Karpas-422 (cell line): Measurements from ENCODE around the gene SETX. TPM values are rescaled to one million over a fixed set of nuclear protein-coding genes. Genes with fewer than 3 reads are reported as not detected.
A peak's percentile ranks its signal among the peaks of the same experiment; 100 is the strongest.
"Not testable (repeated sequence)": the region's sequence is repeated elsewhere in the genome, so short reads cannot be mapped to it uniquely, and the experiment has no call there.

Experiments used
- DNase-seq: peaks from one replicate; pipeline ENCODE4 v3.0.0-alpha.2; 2015
- H2AFZ ChIP-seq: fragments of 200-600 bp; sonication (generic); 2 replicates; pipeline ENCODE4 v1.6.1; 2014; ENCODE audit warnings: antibody characterized with exemption, low read length, mixed read lengths
- H3K27ac ChIP-seq: fragments of 200-600 bp; sonication (generic); 2 replicates; pipeline ENCODE4 v1.5.1; 2014; ENCODE audit warnings: mild to moderate bottlenecking, low read length, moderate library complexity
- H3K27me3 ChIP-seq: fragments of 200-600 bp; sonication (generic); 2 replicates; pipeline ENCODE4 v1.6.1; 2014; ENCODE audit warnings: low read length, mixed read lengths
- H3K36me3 ChIP-seq: fragments of 200-600 bp; sonication (generic); 2 replicates; pipeline ENCODE4 v1.6.1; 2014; ENCODE audit warnings: low read length, mixed read lengths; ENCODE audit not compliant: insufficient read depth
- H3K4me1 ChIP-seq: fragments of 200-600 bp; sonication (generic); 2 replicates; pipeline ENCODE4 v1.6.1; 2014; ENCODE audit warnings: mild to moderate bottlenecking, low read length, mixed read lengths
- H3K4me2 ChIP-seq: fragments of 200-600 bp; sonication (generic); 2 replicates; pipeline ENCODE4 v1.6.1; 2014; ENCODE audit warnings: low read length, low read depth, mild to moderate bottlenecking; ENCODE audit not compliant: poor library complexity, severe bottlenecking
- H3K4me3 ChIP-seq: fragments of 200-600 bp; sonication (generic); 2 replicates; pipeline ENCODE4 v1.5.1; 2014; ENCODE audit warnings: mild to moderate bottlenecking, antibody characterized with exemption, low read length, mixed read lengths
- H3K79me2 ChIP-seq: fragments of 200-600 bp; sonication (generic); 2 replicates; pipeline ENCODE4 v1.6.1; 2014; ENCODE audit warnings: mild to moderate bottlenecking, low read length, mixed read lengths
- H3K9ac ChIP-seq: fragments of 200-600 bp; sonication (generic); 2 replicates; pipeline ENCODE4 v1.6.0; 2014; ENCODE audit warnings: low read length
- H3K9me2 ChIP-seq: fragments of 200-600 bp; sonication (generic), shearing (Covaris generic); replicated peaks from 2 replicates; pipeline ENCODE4 v1.6.0; 2014; ENCODE audit warnings: mild to moderate bottlenecking, low read length, moderate library complexity; ENCODE audit not compliant: insufficient read depth
- H3K9me3 ChIP-seq: fragments of 300-700, 200-600 bp; sonication (generic); 2 replicates; pipeline ENCODE4 v1.6.1; 2014; ENCODE audit warnings: low read length, mixed read lengths
- H4K20me1 ChIP-seq: fragments of 200-600 bp; sonication (generic); 2 replicates; pipeline ENCODE4 v1.6.1; 2014; ENCODE audit warnings: mild to moderate bottlenecking, antibody characterized with exemption, low read length, low read depth; ENCODE audit not compliant: insufficient read depth
- total RNA-seq: library from RNA; depleted of rRNA; stranded (reverse); fragments of >200 nt; shearing (Covaris generic); gene quantifications from 2 replicates; pipeline ENCODE4 v1.2.3, GENCODE V29; 2014; ENCODE audit warnings: low replicate concordance

SETX gene
- total RNA-seq, 1 experiment from 2014 or later = 56.0 TPM

DNA sequence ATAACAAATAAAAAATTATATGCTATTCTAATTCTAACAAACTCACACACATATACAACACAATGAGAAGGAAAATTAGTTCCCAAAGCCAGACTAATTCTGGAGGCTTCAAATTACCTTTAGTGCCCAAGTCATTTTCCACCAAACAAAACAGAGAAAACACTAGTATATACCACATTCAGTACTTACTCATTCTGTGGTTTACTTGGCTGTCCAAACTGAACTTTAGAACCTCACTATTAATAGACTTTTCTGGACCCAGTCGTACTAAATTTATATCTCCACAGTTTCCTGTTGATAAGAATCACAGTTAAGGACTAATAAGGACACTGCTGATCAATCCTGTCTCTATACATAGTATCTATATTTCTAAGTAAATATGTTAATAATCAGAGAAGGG lies 66.4 kb downstream of the SETX start:
- no peaks in the 10 kb centered on the region for H3K9me3 ChIP-seq
- H3K4me1 ChIP-seq = no peaks in the 10 kb centered on the region
- H3K4me2 ChIP-seq = no peak overlapping the region
- peaks cover 11% of the 10 kb centered on the region for H3K79me2 ChIP-seq
- no peak overlapping the region for H3K9ac ChIP-seq
- no peaks in the 10 kb centered on the region for H4K20me1 ChIP-seq
- H3K27me3 ChIP-seq = no peaks in the 10 kb centered on the region
- H3K36me3 ChIP-seq = peaks cover 38% of the 10 kb centered on the region; the same call in 1 of the 2 replicates
- H3K27ac ChIP-seq = no peak overlapping the region
- no peak for DNase-seq
- H3K9me2 ChIP-seq = no peaks in the 10 kb centered on the region
- no peak overlapping the region for H2AFZ ChIP-seq
- H3K4me3 ChIP-seq = no peak overlapping the region

DNA sequence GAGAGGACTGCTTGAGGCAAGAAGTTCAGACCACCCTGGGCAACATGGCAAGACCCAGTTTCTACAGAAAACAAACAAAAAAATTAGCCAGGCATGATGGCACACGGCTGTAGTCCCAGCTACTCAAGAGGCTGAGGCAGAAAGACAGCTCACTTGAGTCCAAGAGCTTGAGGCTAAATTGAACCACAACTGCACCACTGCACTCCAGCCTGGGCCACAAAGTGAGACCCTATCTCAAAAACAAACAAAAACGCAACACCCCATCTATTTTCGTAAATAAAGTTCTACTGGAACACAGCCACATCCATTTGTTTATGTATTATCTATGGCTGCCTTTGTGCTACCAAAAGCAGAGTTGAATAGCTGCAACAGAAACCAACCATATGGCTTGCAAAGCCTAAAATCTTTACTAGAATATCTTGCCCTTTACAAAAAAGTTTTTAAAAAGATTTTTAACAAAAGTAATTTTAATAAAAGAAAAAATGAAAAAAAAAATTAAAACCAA lies 67.5 kb downstream of the SETX start:
- H3K36me3 ChIP-seq = peaks cover 44% of the 10 kb centered on the region; the same call in 1 of the 2 replicates
- H4K20me1 ChIP-seq = no peaks in the 10 kb centered on the region
- H3K9me3 ChIP-seq = no peaks in the 10 kb centered on the region
- H3K9me2 ChIP-seq = no peaks in the 10 kb centered on the region
- no peaks in the 10 kb centered on the region for H3K27me3 ChIP-seq
- no peak overlapping the region for H3K4me2 ChIP-seq
- no peak overlapping the region for H2AFZ ChIP-seq
- H3K79me2 ChIP-seq = peaks cover 4% of the 10 kb centered on the region; the same call in 1 of the 2 replicates
- H3K4me1 ChIP-seq = no peaks in the 10 kb centered on the region
- no peak overlapping the region for H3K4me3 ChIP-seq
- DNase-seq = no peak
- H3K9ac ChIP-seq = no peak overlapping the region
- H3K27ac ChIP-seq = no peak overlapping the region

DNA sequence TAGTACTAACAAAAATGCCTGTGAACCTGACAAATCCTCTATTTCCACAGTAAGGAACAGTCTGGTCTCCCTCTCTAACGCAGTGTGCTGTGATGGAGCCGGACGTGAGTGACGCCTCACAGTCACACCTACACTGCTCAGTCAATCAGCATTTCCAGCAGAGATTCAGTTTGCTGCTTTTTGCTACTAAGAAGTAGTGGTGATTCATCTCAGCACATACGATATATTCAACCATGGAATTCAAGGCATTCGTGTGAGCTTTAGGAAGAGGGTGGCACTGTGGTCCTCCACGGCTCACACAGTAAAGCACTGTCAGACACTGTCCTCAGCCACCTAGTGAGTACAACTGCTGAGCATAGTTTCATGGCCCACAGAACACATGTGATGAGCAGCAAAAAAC lies 70.9 kb downstream of the SETX start:
- H3K4me3 ChIP-seq = no peak overlapping the region
- H3K27ac ChIP-seq = no peak overlapping the region

DNA sequence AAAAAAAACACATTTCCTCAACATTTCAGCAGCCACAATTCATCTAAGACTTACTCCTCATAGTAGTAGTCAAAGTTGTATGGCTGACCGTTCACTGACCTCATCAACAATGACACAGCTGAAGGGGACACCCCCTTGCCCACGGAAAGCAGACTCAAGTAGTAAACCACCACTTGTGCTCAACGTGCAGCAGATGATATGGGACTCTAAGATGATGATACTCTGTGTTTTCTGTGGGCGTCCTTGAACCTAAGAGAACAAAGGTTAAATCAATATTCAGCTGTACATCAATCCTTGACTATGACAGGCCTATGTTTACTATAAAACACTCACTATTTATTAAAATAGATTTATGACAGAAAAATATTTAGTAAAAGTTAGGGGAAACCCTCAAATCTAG lies 71.6 kb downstream of the SETX start:
- H3K36me3 ChIP-seq = peaks cover 58% of the 10 kb centered on the region; the same call in 1 of the 2 replicates

More for the DNA sequence above, 70.9 kb downstream of the SETX start:
- no peak for DNase-seq
- no peaks in the 10 kb centered on the region for H3K9me3 ChIP-seq
- no peaks in the 10 kb centered on the region for H3K4me1 ChIP-seq
- no peaks in the 10 kb centered on the region for H3K9me2 ChIP-seq
- no peaks in the 10 kb centered on the region for H4K20me1 ChIP-seq
- no peaks in the 10 kb centered on the region for H3K27me3 ChIP-seq
- H2AFZ ChIP-seq = no peak overlapping the region
- peaks cover 60% of the 10 kb centered on the region; the same call in 1 of the 2 replicates for H3K36me3 ChIP-seq
- no peaks in the 10 kb centered on the region for H3K79me2 ChIP-seq
- H3K9ac ChIP-seq = no peak overlapping the region
- H3K4me2 ChIP-seq = no peak overlapping the region

DNA sequence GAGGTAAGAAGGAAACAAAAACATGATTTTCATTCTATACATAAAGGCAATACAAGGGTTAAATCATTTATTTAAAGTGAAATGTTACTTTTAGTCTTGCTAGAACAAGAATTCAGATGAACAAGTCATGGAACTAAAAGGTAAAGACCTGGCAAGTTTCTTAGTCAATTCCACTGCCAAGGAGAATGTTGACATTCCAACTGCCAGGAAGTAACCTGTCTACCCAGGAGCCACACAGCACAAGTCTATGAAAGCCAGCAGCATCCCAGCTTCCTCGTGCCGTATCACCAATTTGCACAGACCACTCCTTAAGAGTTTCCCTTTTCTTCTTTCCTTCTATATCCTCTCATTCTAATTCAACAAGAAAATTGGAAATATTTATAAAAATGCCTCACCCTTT lies 79.9 kb downstream of the SETX start:
- H3K9me3 ChIP-seq = no peaks in the 10 kb centered on the region
- no peak overlapping the region for H3K4me3 ChIP-seq
- no peaks in the 10 kb centered on the region for H4K20me1 ChIP-seq
- H3K9ac ChIP-seq = no peak overlapping the region
- no peak for DNase-seq
- no peaks in the 10 kb centered on the region for H3K79me2 ChIP-seq
- no peaks in the 10 kb centered on the region for H3K4me1 ChIP-seq
- no peak overlapping the region for H3K27ac ChIP-seq
- H3K9me2 ChIP-seq = no peaks in the 10 kb centered on the region
- no peak overlapping the region for H3K4me2 ChIP-seq
- H3K36me3 ChIP-seq = peaks cover 64% of the 10 kb centered on the region; the same call in 1 of the 2 replicates
- no peak overlapping the region for H2AFZ ChIP-seq
- H3K27me3 ChIP-seq = no peaks in the 10 kb centered on the region

More for the DNA sequence above, 71.6 kb downstream of the SETX start:
- Histone ChIP-seq H4K20me1 (no peaks in the 10 kb centered on the region), H3K9ac (no peak overlapping the region), H3K9me2 (no peaks in the 10 kb centered on the region), H2AFZ (no peak overlapping the region), H3K4me2 (no peak overlapping the region), H3K79me2 (no peaks in the 10 kb centered on the region), H3K4me1 (no peaks in the 10 kb centered on the region), H3K4me3 (no peak overlapping the region), H3K27me3 (no peaks in the 10 kb centered on the region), H3K9me3 (no peaks in the 10 kb centered on the region), H3K27ac (no peak overlapping the region)
- DNase-seq = no peak

DNA sequence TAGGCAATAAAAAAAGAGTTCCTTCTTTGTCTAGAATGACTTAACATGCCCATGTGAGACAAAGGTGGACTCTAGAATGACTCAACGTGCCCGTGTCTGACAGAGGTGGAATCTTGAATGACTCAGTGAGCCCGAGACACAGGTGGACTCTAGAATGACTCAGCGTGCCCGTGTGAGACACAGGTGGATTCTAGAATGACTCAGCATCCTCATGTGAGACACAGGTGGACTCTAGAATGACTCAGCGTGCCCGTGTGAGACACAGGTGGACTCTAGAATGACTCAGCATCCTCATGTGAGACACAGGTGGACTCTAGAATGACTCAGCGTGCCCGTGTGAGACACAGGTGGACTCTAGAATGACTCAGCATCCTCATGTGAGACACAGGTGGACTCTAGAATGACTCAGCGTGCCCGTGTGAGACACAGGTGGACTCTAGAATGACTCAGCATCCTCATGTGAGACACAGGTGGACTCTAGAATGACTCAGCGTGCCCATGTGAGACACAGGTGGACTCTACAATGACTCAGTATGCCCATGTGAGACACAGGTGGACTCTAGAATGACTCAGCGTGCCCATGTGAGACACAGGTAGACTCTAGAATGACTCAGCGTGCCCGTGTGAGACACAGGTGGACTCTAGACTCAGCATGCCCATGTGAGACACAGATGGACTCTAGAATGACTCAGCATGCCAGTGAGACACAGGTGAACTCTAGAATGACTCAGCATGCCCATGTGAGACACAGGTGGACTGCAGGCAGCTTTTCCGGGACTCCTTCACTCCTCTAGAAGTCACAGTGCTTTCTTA lies 84.9 kb downstream of the SETX start:
- not testable (repeated sequence) for H3K79me2 ChIP-seq, H3K9ac ChIP-seq, H3K4me1 ChIP-seq, H3K9me2 ChIP-seq, H3K4me2 ChIP-seq, H3K27me3 ChIP-seq, H2AFZ ChIP-seq, DNase-seq, H3K9me3 ChIP-seq, H3K4me3 ChIP-seq, H4K20me1 ChIP-seq
- H3K27ac ChIP-seq = peak overlapping the region; percentile 33
- H3K36me3 ChIP-seq = peaks cover 66% of the 10 kb centered on the region

DNA sequence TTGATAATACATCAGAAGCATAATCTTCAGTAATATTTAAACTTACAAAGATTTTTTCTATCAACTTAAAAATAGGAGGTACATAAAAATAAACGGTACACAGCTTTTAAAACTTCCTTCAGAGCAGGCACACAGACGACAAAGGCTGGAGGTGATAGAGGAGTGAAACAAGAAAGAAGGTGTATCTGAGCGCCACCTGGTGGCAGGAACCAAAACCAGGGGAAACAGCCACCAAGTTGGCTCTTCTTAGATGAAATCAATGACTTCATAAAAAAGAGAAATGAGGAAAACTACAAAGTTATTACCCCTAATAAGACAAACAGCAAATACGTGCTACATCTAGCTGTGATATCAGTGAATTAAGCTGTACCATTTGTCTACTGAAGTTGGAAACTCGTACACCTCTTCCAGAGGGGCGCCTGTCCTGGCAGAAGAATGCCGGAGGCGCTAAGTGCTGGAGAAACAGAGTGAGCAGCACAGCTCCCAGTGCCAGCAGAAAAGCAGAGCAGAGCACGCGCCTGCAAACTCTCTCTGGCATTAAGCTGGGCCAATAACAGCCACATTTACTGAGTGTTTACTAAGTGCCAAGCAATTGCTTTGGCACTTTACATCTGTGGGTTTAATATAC lies 85.9 kb downstream of the SETX start:
- no peaks in the 10 kb centered on the region for H4K20me1 ChIP-seq
- no peak overlapping the region for H2AFZ ChIP-seq
- DNase-seq = peak; percentile 89
- H3K36me3 ChIP-seq = peaks cover 66% of the 10 kb centered on the region
- H3K4me3 ChIP-seq = no peak overlapping the region
- no peak overlapping the region for H3K27ac ChIP-seq
- no peaks in the 10 kb centered on the region for H3K9me2 ChIP-seq
- H3K27me3 ChIP-seq = no peaks in the 10 kb centered on the region
- no peaks in the 10 kb centered on the region for H3K79me2 ChIP-seq
- H3K4me1 ChIP-seq = no peaks in the 10 kb centered on the region
- no peaks in the 10 kb centered on the region for H3K9me3 ChIP-seq
- H3K9ac ChIP-seq = no peak overlapping the region
- H3K4me2 ChIP-seq = no peak overlapping the region

DNA sequence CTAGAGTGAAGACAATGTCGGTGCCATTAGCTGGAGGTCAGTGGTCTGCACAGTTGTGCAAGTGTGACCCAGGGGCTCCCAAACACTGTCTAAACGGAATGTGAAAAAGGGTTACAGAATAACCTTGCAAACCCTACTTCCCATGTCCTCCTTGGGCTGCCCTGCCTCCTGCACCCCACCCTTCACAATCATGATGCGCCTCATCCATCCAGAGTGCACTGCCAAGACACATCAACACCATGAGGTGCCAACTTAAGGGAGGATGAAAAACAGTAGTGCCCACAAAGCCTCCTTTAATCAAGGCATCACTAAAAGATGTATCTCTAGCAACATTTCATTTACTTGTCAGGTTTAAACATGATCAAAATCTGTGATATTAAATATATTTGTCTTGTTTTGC lies 87.1 kb downstream of the SETX start:
- Histone ChIP-seq H4K20me1 (no peaks in the 10 kb centered on the region), H3K27me3 (no peaks in the 10 kb centered on the region), H3K79me2 (no peaks in the 10 kb centered on the region), H3K4me3 (no peak overlapping the region), H3K27ac (no peak overlapping the region), H3K9ac (no peak overlapping the region), H3K4me2 (no peak overlapping the region), H3K36me3 (peaks cover 65% of the 10 kb centered on the region), H3K9me2 (no peaks in the 10 kb centered on the region), H3K9me3 (no peaks in the 10 kb centered on the region), H3K4me1 (no peaks in the 10 kb centered on the region), H2AFZ (no peak overlapping the region)
- no peak for DNase-seq
